Suprapubic skin (tissue), 4 donors: Measurements from ENCODE around the gene CCDC7. TPM values are rescaled to one million over a fixed set of nuclear protein-coding genes. Genes with fewer than 3 reads are reported as not detected.
"Not testable (repeated sequence)": the region's sequence is repeated elsewhere in the genome, so short reads cannot be mapped to it uniquely, and the experiment has no call there.

ENCODE experiments used
- DNase-seq, 2 donors: peaks; one replicate each; pipeline ENCODE4 v3.0.0-alpha.2; 2019; ENCODE audit warnings: low spot score in 2 of 2
- H3K27ac ChIP-seq: fragments of 200-600 bp; sonication (generic); one replicate; pipeline ENCODE4 v1.5.1; 2019
- H3K27me3 ChIP-seq: fragments of 200-600 bp; sonication (generic); one replicate; pipeline ENCODE4 v1.5.1; 2019
- H3K36me3 ChIP-seq: fragments of 200-600 bp; sonication (generic); one replicate; pipeline ENCODE4 v1.5.1; 2019
- H3K4me1 ChIP-seq: fragments of 200-600 bp; sonication (generic); one replicate; pipeline ENCODE4 v1.5.1; 2019
- H3K4me3 ChIP-seq: fragments of 200-600 bp; sonication (generic); one replicate; pipeline ENCODE4 v1.5.1; 2019; ENCODE audit warnings: mild to moderate bottlenecking
- H3K9me3 ChIP-seq: fragments of 200-600 bp; sonication (generic); one replicate; pipeline ENCODE4 v1.5.1; 2019
- CTCF ChIP-seq, 2 donors: fragments of 200-600 bp in 1 of 2; fragments of 450-650 bp in 1 of 2; sonication (generic) in 1 of 2; IDR thresholded peaks; one replicate each; pipeline ENCODE4 v1.5.1; 2016 to 2019; ENCODE audit warnings: antibody characterized with exemption in 2 of 2, mild to moderate bottlenecking in 1 of 2, moderate library complexity in 1 of 2
- EP300 ChIP-seq: sonication (generic); formaldehyde crosslinking; IDR thresholded peaks from one replicate; pipeline ENCODE4 v1.6.1; 2017; ENCODE audit warnings: antibody characterized with exemption
- POLR2A ChIP-seq, 2 donors: fragments of 450-650 bp; IDR thresholded peaks; one replicate each; pipeline ENCODE4 v1.6.1; 2017; ENCODE audit warnings: antibody characterized with exemption in 2 of 2, mild to moderate bottlenecking in 2 of 2, moderate library complexity in 2 of 2
- POLR2AphosphoS5 ChIP-seq, 3 donors: sonication (generic); formaldehyde crosslinking; IDR thresholded peaks; one replicate each; pipeline ENCODE4 v1.6.1; 2017; ENCODE audit warnings: antibody characterized with exemption in 3 of 3
- WGBS: methylation state at CpG from one replicate; pipeline ENCODE4 v1.1.5; 2018; 5-methylcytosine and 5-hydroxymethylcytosine counted together
- total RNA-seq, 4 donors: library from RNA; depleted of rRNA; stranded (reverse); fragments of >200 nt; gene quantifications; one replicate each; pipeline ENCODE4 v1.1.0, GENCODE V29; 2016

Gene CCDC7
- total RNA-seq, 4 donors from 2014 or later: 4.6 to 10.1 (median 7.6) TPM

- H3K4me3 ChIP-seq: no peak overlapping the region
- DNase-seq: no peak
- WGBS: 61% methylated on average over 1 of the region's 1 CpG
- TF ChIP-seq EP300: no peak
- TF ChIP-seq POLR2A (IDR thresholded peaks at IDR 0.05): no peak
- TF ChIP-seq CTCF (IDR thresholded peaks at IDR 0.05): no peak
- no peak for TF ChIP-seq POLR2AphosphoS5 (IDR thresholded peaks at IDR 0.05)
- H3K4me1 ChIP-seq: no peaks in the 10 kb centered on the region
- peaks cover 15% of the 10 kb centered on the region for H3K36me3 ChIP-seq
- H3K27me3 ChIP-seq: no peaks in the 10 kb centered on the region
- no peaks in the 10 kb centered on the region for H3K9me3 ChIP-seq
- no peak overlapping the region for H3K27ac ChIP-seq
These were observed 13.2 kb downstream of the CCDC7 start for GRCh38 chr10:32459051-32459698.

GRCh38 chr10:32461203-32461602 lies 15.3 kb downstream of the CCDC7 start:
- Histone ChIP-seq H3K9me3 (no peaks in the 10 kb centered on the region), H3K27ac (no peak overlapping the region), H3K4me3 (no peak overlapping the region), H3K27me3 (no peaks in the 10 kb centered on the region), H3K4me1 (no peaks in the 10 kb centered on the region), H3K36me3 (peaks cover 4% of the 10 kb centered on the region)
- DNase-seq: no peak
- WGBS: 98% methylated on average over 1 of the region's 1 CpG
- TF ChIP-seq CTCF (IDR thresholded peaks at IDR 0.05) (no peak), EP300 (no peak), POLR2AphosphoS5 (IDR thresholded peaks at IDR 0.05) (no peak), POLR2A (IDR thresholded peaks at IDR 0.05) (no peak)

GRCh38 chr10:32471232-32471631 lies 25.3 kb downstream of the CCDC7 start:
- H3K9me3 ChIP-seq: no peaks in the 10 kb centered on the region
- peaks cover 15% of the 10 kb centered on the region for H3K36me3 ChIP-seq
- no peaks in the 10 kb centered on the region for H3K27me3 ChIP-seq
- WGBS: 96% methylated on average over 1 of the region's 1 CpG
- DNase-seq: no peak
- no peaks in the 10 kb centered on the region for H3K4me1 ChIP-seq
- H3K27ac ChIP-seq: no peak overlapping the region
- TF ChIP-seq POLR2AphosphoS5 (IDR thresholded peaks at IDR 0.05) (no peak), CTCF (IDR thresholded peaks at IDR 0.05) (no peak), POLR2A (IDR thresholded peaks at IDR 0.05) (no peak)
- H3K4me3 ChIP-seq: no peak overlapping the region

- no peaks in the 10 kb centered on the region for H3K9me3 ChIP-seq
- peaks cover 31% of the 10 kb centered on the region for H3K36me3 ChIP-seq
- no peak overlapping the region for H3K27ac ChIP-seq
- H3K4me3 ChIP-seq: no peak overlapping the region
- no peaks in the 10 kb centered on the region for H3K4me1 ChIP-seq
- no peak for DNase-seq
- no peaks in the 10 kb centered on the region for H3K27me3 ChIP-seq
- TF ChIP-seq CTCF (IDR thresholded peaks at IDR 0.05) (no peak), POLR2A (IDR thresholded peaks at IDR 0.05) (no peak), EP300 (no peak), POLR2AphosphoS5 (IDR thresholded peaks at IDR 0.05) (no peak)
- 91% methylated on average over 1 of the region's 1 CpG for WGBS
These were observed 31.6 kb downstream of the CCDC7 start for GRCh38 chr10:32477499-32477898.

- H3K9me3 ChIP-seq: no peaks in the 10 kb centered on the region
- peaks cover 24% of the 10 kb centered on the region for H3K36me3 ChIP-seq
- TF ChIP-seq POLR2A (IDR thresholded peaks at IDR 0.05): no peak
- TF ChIP-seq EP300: no peak
- TF ChIP-seq CTCF (IDR thresholded peaks at IDR 0.05): no peak
- TF ChIP-seq POLR2AphosphoS5 (IDR thresholded peaks at IDR 0.05): no peak
- H3K27ac ChIP-seq: no peak overlapping the region
- H3K4me3 ChIP-seq: no peak overlapping the region
- DNase-seq: no peak
- no peaks in the 10 kb centered on the region for H3K4me1 ChIP-seq
- H3K27me3 ChIP-seq: no peaks in the 10 kb centered on the region
These were observed 35.7 kb downstream of the CCDC7 start for GRCh38 chr10:32481606-32482005.

GRCh38 chr10:32483019-32483502 lies 37.1 kb downstream of the CCDC7 start:
- H3K4me1 ChIP-seq, H3K9me3 ChIP-seq, H3K27me3 ChIP-seq, DNase-seq, H3K4me3 ChIP-seq, H3K27ac ChIP-seq: not testable (repeated sequence)
- peaks cover 21% of the 10 kb centered on the region for H3K36me3 ChIP-seq

- not testable (repeated sequence) for DNase-seq, H3K9me3 ChIP-seq, H3K4me1 ChIP-seq, H3K27ac ChIP-seq, H3K4me3 ChIP-seq, H3K27me3 ChIP-seq
- peaks cover 18% of the 10 kb centered on the region for H3K36me3 ChIP-seq
- WGBS: 97% methylated on average over 10 of the region's 10 CpGs
These were observed 42.1 kb downstream of the CCDC7 start for GRCh38 chr10:32488038-32488437.
